RWPE1 (cell line): Measurements from ENCODE around the gene BEAN1.
"Not testable (repeated sequence)": the region's sequence is repeated elsewhere in the genome, so short reads cannot be mapped to it uniquely, and the experiment has no call there.

ENCODE experiments used
- CTCF ChIA-PET: fragments of 350-600 bp; sonication (Branson Sonifier 250); formaldehyde crosslinking; extraction: SDS; loops from one replicate; lab custom pipeline; 2021; lab: Yijun Ruan, JAX
- POLR2A ChIA-PET: fragments of 400-600 bp; formaldehyde crosslinking; extraction: SDS; loops from one replicate; lab custom pipeline; 2020; ENCODE audit warnings: antibody characterized with exemption; ENCODE audit not compliant: low non-redundant PET; lab: Yijun Ruan, JAX
- DNase-seq: peaks from one replicate; pipeline ENCODE4 v3.0.0; 2012; ENCODE audit warnings: low spot score
- H3K27ac ChIP-seq: fragments of 450-650 bp; 2 replicates; pipeline ENCODE4 v1.5.1; 2017
- CTCF ChIP-seq: fragments of 450-650 bp; conservative IDR thresholded peaks from 2 replicates; pipeline ENCODE4 v1.5.1; 2017; ENCODE audit warnings: low read depth, mild to moderate bottlenecking

Gene BEAN1

DNA sequence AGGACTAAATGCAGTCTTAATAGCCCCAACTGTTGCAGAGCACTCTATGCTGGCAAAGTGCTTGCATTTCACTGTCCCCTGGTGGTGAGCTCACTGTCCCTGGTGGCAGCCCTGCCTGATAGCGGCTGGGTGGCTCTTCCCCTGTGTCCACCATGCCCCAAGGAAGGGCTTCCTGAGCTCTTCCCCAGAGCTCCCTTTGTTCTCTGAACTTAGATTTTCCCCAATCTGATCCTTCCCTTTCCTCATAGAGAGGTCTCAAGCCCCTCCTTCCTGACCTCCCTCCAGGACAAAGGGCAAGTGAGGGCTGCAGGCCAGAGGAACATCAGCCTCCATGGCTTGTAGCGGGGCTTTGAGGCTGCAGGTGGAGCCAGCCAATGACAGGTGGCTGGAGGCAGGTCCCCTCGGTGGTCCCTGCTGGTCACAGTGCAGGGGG, 17.0 kb downstream of the BEAN1 start:
- no peak for TF ChIP-seq CTCF
- CTCF ChIA-PET, result interaction anchor here (0.8 to 1.0 kb wide), 2 partner anchors 9 to 38 kb away, joined by 3 to 4 read pairs; no protein-coding TSS in a partner anchor

DNA sequence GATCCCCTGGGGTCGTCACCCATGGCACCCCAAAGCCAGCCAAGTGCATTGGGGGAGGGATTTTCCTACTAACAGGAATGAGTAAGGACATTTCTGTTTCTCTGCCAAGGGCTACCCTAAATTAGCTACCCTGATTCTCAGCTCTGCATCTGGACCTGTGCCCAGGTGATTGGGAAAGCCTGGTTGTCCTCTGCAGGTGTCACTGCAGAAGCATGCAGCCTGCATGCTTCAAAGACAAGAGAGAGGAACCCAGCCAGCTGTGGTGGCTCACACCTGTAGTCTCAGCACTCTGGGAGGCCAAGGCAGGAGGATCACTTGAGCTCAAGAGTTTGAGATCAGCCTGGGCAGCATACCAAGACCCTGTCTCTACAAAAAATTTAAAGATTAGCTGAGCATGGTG, 19.6 kb downstream of the BEAN1 start:
- no peak overlapping the region for H3K27ac ChIP-seq
- no peak for DNase-seq
- no peak for TF ChIP-seq CTCF
- ChIA-PET CTCF (interaction anchor here (0.6 kb wide), 1 partner anchor 101 kb away, joined by 4 read pairs; no protein-coding TSS in a partner anchor), POLR2A (no interaction called here)

More for the DNA sequence above, 17.0 kb downstream of the BEAN1 start:
- POLR2A ChIA-PET, result no interaction called here
- DNase-seq, result no peak
- H3K27ac ChIP-seq, result no peak overlapping the region

GRCh38 chr16:66447491-66447890, 20.4 kb downstream of the BEAN1 start:
- DNase-seq, result no peak
- POLR2A ChIA-PET, result no interaction called here
- CTCF ChIA-PET, result interaction anchor here (1.0 kb wide), 1 partner anchor 41 kb away, joined by 3 read pairs; no protein-coding TSS in a partner anchor

DNA sequence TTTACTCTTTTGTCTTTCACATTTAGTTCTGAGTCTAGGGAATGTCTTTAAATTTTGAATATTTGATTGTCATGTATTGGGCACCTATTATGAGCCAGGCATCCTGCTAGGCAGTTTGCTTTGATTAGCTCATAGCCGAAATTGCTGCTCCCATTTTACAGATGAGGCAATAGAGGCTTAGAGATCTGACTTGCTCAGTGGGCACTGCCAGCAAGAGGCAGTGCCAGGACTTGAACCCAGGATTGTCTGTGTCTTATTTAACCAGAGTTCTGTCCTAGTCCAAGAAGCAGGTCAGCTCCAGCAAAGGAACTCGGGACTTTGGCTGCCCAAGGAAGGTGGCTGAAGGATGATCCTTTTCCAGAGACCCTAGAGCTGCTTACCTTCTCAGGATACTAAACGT, 24.5 kb downstream of the BEAN1 start:
- no peak overlapping the region for H3K27ac ChIP-seq
- no peak for TF ChIP-seq CTCF
- ChIA-PET POLR2A (no interaction called here), CTCF (no interaction called here)
- no peak for DNase-seq

More at GRCh38 chr16:66447491-66447890, 20.4 kb downstream of the BEAN1 start:
- no peak for TF ChIP-seq CTCF
- no peak overlapping the region for H3K27ac ChIP-seq

GRCh38 chr16:66453230-66453629, 26.1 kb downstream of the BEAN1 start:
- POLR2A ChIA-PET, result not testable (repeated sequence)
- CTCF ChIA-PET, result interaction anchor here (1.3 kb wide), 1 partner anchor 9 kb away, joined by 3 read pairs; no protein-coding TSS in a partner anchor

DNA sequence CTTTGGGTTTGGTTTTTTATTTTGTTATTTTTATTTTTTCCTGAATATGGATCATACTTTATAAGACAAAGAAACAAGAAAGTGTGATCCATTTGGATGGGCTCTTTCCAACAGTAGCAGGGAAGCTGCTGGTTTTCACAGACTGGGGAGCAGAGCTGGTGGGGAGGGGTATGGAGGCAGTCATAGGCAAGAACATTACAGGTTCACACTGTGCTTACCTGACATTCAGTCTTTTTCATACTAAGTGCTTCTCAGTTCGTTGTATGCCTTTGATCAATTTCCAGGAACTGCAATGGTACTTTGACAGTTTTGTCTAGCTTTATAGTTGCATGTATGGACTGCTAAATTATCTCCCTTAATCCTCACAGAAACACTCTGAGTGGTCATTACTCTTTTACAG, 27.7 kb downstream of the BEAN1 start:
- no peak for TF ChIP-seq CTCF
- ChIA-PET POLR2A (no interaction called here), CTCF (interaction anchor here (0.7 to 1.4 kb wide), 2 partner anchors 22 to 741 kb away, joined by 3 to 6 read pairs; no protein-coding TSS in a partner anchor)
- DNase-seq, result no peak
- no peak overlapping the region for H3K27ac ChIP-seq

More at GRCh38 chr16:66453230-66453629, 26.1 kb downstream of the BEAN1 start:
- not testable (repeated sequence) for DNase-seq, H3K27ac ChIP-seq

DNA sequence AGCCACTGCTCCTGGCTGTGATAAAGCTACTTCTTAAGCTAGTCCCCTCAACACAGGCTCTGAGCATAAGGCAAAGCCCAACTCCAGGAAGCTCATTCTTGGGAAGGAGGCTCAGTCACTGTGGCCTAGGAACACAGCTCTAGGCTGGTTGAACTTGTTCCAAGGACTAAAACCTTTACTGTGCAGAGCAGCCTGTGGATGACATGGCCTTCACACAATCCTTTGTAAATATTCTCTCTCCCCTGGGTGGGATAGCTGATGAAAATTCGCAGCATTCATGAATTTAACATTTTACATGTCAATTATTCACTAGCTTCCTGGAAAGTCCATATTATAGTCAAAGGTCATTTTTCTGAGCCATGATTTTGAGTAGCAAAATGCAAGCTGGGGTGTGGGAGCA, 28.9 kb downstream of the BEAN1 start:
- no peak for DNase-seq
- TF ChIP-seq CTCF, result no peak
- ChIA-PET CTCF (interaction anchor here (1.4 kb wide), 1 partner anchor 23 kb away, joined by 3 read pairs; no protein-coding TSS in a partner anchor), POLR2A (no interaction called here)
- no peak overlapping the region for H3K27ac ChIP-seq
